ENCODE data around the gene SLX1A. TPM values are rescaled to one million over a fixed set of nuclear protein-coding genes. Genes with fewer than 3 reads are reported as not detected.
A peak's percentile ranks its signal among the peaks of the same experiment; 100 is the strongest.
"Not testable (repeated sequence)": the region's sequence is repeated elsewhere in the genome, so short reads cannot be mapped to it uniquely, and the experiment has no call there.

The SLX1A gene
- total and polyA plus RNA-seq, 7 experiments from 2014 or later, result 36.4 to 84.5 (median 43.4) TPM

DNA sequence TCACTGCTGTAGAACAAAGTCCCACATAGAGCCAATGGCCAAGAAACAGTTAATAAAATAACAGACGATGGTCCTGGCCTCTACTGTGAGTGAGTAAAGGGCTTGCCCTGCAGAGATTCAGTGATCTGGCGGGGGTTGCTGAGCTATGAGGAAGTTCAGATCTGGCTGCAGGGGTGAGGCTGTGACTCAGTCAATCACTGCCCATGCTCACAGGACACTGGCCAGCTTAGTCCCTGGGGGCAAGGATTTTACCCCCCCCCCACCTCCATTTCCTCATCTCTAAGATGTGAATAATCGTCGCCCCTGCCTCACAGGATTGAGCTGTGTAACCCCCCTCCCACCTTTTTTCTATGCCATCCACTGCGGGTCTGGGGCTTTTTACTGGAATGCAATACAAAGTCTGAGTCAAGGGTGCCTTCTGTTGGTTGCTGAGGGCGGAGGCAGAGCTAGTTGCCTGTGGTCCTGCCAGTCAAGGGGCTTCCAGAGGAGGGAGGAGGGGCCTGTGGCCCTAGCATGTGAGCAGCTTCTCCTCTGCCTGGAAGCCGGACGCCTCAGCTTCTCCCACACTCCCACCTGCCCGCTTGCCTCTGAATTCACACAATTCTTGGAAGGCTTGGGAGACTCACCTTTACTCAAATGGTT lies 13.5 kb downstream of the SLX1A start:
- DNase-seq, result peak in 1 of 9 donors; percentile 7

DNA sequence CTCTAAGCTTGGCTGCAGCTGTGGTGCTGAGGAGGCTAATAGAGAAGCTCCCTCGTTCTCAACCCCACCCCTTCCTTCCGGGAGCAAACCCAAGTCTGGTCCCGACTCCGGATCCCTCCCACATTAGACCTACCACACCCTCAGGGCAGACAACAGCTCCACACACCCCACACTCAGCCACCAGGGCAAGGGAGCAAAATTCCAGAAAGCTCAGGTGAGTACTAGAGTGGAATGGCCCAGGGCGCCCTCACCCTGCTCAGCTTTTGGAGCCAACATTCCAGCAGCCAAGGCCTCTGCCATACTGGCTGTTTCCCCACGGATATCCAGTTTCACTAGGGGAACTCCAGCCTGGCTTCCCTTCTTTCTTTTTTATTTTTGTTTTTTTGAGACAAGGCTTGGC lies 15.4 kb downstream of the SLX1A start:
- ATAC-seq; CTCF ChIA-PET; H3K4me1 Mint-ChIP-seq; H3K36me3 ChIP-seq (ENCODE audit: control insufficient read depth in 2 of 3, insufficient read depth in 3 of 3, low read length in 3 of 3); H3K4me1 ChIP-seq (ENCODE audit: control insufficient read depth in 2 of 2, insufficient read depth in 2 of 2, low read length in 2 of 2); H3K4me3 ChIP-seq (ENCODE audit: low read length); H3K36me3 Mint-ChIP-seq; H3K9me3 Mint-ChIP-seq; H3K27me3 Mint-ChIP-seq; intact Hi-C loops (cut with micrococcal nuclease); H3K27ac ChIP-seq (ENCODE audit: low read depth, low read length); H3K27me3 ChIP-seq (ENCODE audit: control insufficient read depth in 2 of 2, insufficient read depth in 2 of 2, low read length in 2 of 2); H3K9me3 ChIP-seq (ENCODE audit: control insufficient read depth in 2 of 3, low read length in 3 of 3); POLR2A ChIA-PET: not testable (repeated sequence)
- Mint-ChIP-seq H3K27ac (peak overlapping the region in 1 of 9 donors; percentile 48), H3K4me3 (peak overlapping the region in 1 of 10 donors; percentile 39)
- peak in 3 of 9 donors; percentile 3 to 19 (median 9) for DNase-seq

More for the DNA sequence above, 13.5 kb downstream of the SLX1A start:
- H3K9me3 ChIP-seq (ENCODE audit: control insufficient read depth in 2 of 3, low read length in 3 of 3); intact Hi-C loops (cut with micrococcal nuclease); H3K27ac Mint-ChIP-seq; H3K36me3 Mint-ChIP-seq; POLR2A ChIA-PET; H3K4me1 ChIP-seq (ENCODE audit: control insufficient read depth in 2 of 2, insufficient read depth in 2 of 2, low read length in 2 of 2); H3K36me3 ChIP-seq (ENCODE audit: control insufficient read depth in 2 of 3, insufficient read depth in 3 of 3, low read length in 3 of 3); CTCF ChIA-PET; H3K27me3 Mint-ChIP-seq; H3K27ac ChIP-seq (ENCODE audit: low read depth, low read length); H3K9me3 Mint-ChIP-seq; H3K4me3 ChIP-seq (ENCODE audit: low read length); H3K27me3 ChIP-seq (ENCODE audit: control insufficient read depth in 2 of 2, insufficient read depth in 2 of 2, low read length in 2 of 2); H3K4me1 Mint-ChIP-seq: not testable (repeated sequence)
- peak; percentile 74 for ATAC-seq
- H3K4me3 Mint-ChIP-seq, result peak overlapping the region in 4 of 10 donors; percentile 20 to 51 (median 34)

DNA sequence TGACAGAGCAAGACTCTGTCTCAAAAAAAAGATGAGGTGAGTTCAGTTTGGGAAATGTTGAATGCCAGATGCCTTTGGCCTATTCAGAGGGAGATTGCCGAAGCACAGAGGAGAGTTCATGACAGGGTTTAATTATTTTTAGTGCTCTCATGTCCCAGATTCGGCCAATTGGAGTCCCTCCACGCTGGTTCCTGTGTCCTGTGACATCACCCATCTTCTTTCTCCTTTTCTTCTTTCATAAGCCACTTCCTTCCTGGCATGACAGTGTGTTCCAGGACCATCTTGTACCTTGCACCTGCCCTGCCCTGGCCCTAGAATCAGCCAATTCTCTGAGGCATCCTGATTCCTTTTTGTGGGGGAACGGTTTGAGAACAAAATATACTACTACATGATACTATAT lies 17.7 kb downstream of the SLX1A start:
- POLR2A ChIA-PET; H3K27me3 Mint-ChIP-seq; H3K27me3 ChIP-seq (ENCODE audit: control insufficient read depth in 2 of 2, insufficient read depth in 2 of 2, low read length in 2 of 2); H3K9me3 ChIP-seq (ENCODE audit: control insufficient read depth in 2 of 3, low read length in 3 of 3); H3K36me3 Mint-ChIP-seq; intact Hi-C loops (cut with micrococcal nuclease); H3K36me3 ChIP-seq (ENCODE audit: control insufficient read depth in 2 of 3, insufficient read depth in 3 of 3, low read length in 3 of 3); DNase-seq; H3K4me1 Mint-ChIP-seq; H3K27ac Mint-ChIP-seq; H3K4me1 ChIP-seq (ENCODE audit: control insufficient read depth in 2 of 2, insufficient read depth in 2 of 2, low read length in 2 of 2); H3K4me3 ChIP-seq (ENCODE audit: low read length); H3K27ac ChIP-seq (ENCODE audit: low read depth, low read length); CTCF ChIA-PET; H3K9me3 Mint-ChIP-seq; H3K4me3 Mint-ChIP-seq: not testable (repeated sequence)
- peak; percentile 60 for ATAC-seq

DNA sequence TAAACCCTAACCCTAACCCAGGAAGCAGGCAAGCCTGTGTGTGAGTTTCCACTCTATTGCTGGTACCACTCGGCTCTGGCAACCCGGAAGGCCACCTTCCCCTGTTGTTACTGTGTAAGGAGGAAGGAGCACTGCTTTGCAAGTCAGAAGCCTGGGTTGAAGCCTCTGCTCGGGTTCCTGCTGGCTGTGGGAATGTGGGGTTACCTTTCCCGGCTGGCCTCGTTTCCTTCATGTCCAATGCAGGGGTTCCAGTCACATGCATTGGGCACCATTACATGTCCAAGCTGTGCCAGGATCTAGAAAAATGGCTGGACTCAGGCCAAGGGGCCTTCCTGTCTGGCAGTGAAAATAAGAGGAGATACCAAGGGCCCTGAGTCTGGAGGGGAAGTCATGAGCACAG lies 23.4 kb downstream of the SLX1A start:
- H3K4me3 Mint-ChIP-seq; H3K27me3 Mint-ChIP-seq; H3K27ac Mint-ChIP-seq; H3K4me3 ChIP-seq (ENCODE audit: low read length); H3K4me1 ChIP-seq (ENCODE audit: control insufficient read depth in 2 of 2, insufficient read depth in 2 of 2, low read length in 2 of 2); H3K36me3 Mint-ChIP-seq; POLR2A ChIA-PET; H3K4me1 Mint-ChIP-seq; H3K9me3 ChIP-seq (ENCODE audit: control insufficient read depth in 2 of 3, low read length in 3 of 3); intact Hi-C loops (cut with micrococcal nuclease); H3K27ac ChIP-seq (ENCODE audit: low read depth, low read length); H3K36me3 ChIP-seq (ENCODE audit: control insufficient read depth in 2 of 3, insufficient read depth in 3 of 3, low read length in 3 of 3); DNase-seq; ATAC-seq; H3K27me3 ChIP-seq (ENCODE audit: control insufficient read depth in 2 of 2, insufficient read depth in 2 of 2, low read length in 2 of 2); CTCF ChIA-PET; H3K9me3 Mint-ChIP-seq: not testable (repeated sequence)

Other genes starting within 250 kb of the SLX1A start
- gene TMEM219, start 231.8 kb upstream of the SLX1A start, total RNA-seq, result 10 to 100 TPM; 64.3 to 89.7 (median 74.0) TPM
- 100 to 1,000 TPM; 205 to 212 TPM for gene TMEM219, start 231.8 kb upstream of the SLX1A start, polyA plus RNA-seq
- 10 to 100 TPM; 19.4 to 48.5 (median 42.9) TPM for gene TAOK2, start 220.0 kb upstream of the SLX1A start, total RNA-seq
- 1 to 10 TPM; 2.9 to 8.1 TPM for gene TAOK2, start 220.0 kb upstream of the SLX1A start, polyA plus RNA-seq
- gene HIRIP3, start 198.3 kb upstream of the SLX1A start, total RNA-seq, result 10 to 100 TPM; 14.4 to 37.6 (median 17.2) TPM
- gene HIRIP3, start 198.3 kb upstream of the SLX1A start, polyA plus RNA-seq, result 10 to 100 TPM; 22.6 to 32.9 TPM
- 100 to 1,000 TPM in 2 of 5 experiments, 10 to 100 TPM in 3; 71.7 to 141 (median 95.8) TPM for gene INO80E, start 197.6 kb upstream of the SLX1A start, total RNA-seq
- 1 to 10 TPM; 4.3 to 9.3 TPM for gene INO80E, start 197.6 kb upstream of the SLX1A start, polyA plus RNA-seq
- gene DOC2A, start 182.8 kb upstream of the SLX1A start, total RNA-seq, result under 1 TPM in 2 of 5 experiments, not detected in 3; 0.46 to 0.54 TPM
- under 1 TPM in 1 of 2 donors, not detected in 1; 0.18 TPM for gene DOC2A, start 182.8 kb upstream of the SLX1A start, polyA plus RNA-seq
- gene C16orf92, start 170.7 kb upstream of the SLX1A start, total RNA-seq, result not detected
- gene C16orf92, start 170.7 kb upstream of the SLX1A start, polyA plus RNA-seq, result not detected
- gene TLCD3B, start 162.6 kb upstream of the SLX1A start, total RNA-seq, result 1 to 10 TPM in 2 of 5 experiments, not detected in 3; 1.2 to 2.3 TPM
- not detected for gene TLCD3B, start 162.6 kb upstream of the SLX1A start, polyA plus RNA-seq
- 1,000 to 10,000 TPM in 1 of 5 experiments, 100 to 1,000 TPM in 4; 356 to 1,619 (median 584) TPM for gene ALDOA, start 128.1 kb upstream of the SLX1A start, total RNA-seq
- 1,000 to 10,000 TPM in 1 of 2 donors, 100 to 1,000 TPM in 1; 955 to 1,316 TPM for gene ALDOA, start 128.1 kb upstream of the SLX1A start, polyA plus RNA-seq
- gene PPP4C, start 117.9 kb upstream of the SLX1A start, total RNA-seq, result 100 to 1,000 TPM in 2 of 5 experiments, 10 to 100 TPM in 3; 68.4 to 143 (median 86.0) TPM
- 100 to 1,000 TPM; 176 TPM for gene PPP4C, start 117.9 kb upstream of the SLX1A start, polyA plus RNA-seq
- gene TBX6, start 102.0 kb upstream of the SLX1A start, total RNA-seq, result 1 to 10 TPM; 1.5 to 3.3 (median 1.6) TPM
- under 1 TPM in 1 of 2 donors, not detected in 1; 0.38 TPM for gene TBX6, start 102.0 kb upstream of the SLX1A start, polyA plus RNA-seq
- gene YPEL3, start 97.7 kb upstream of the SLX1A start, total RNA-seq, result 100 to 1,000 TPM in 3 of 5 experiments, 10 to 100 TPM in 2; 50.5 to 260 (median 130) TPM
- 100 to 1,000 TPM; 242 to 308 TPM for gene YPEL3, start 97.7 kb upstream of the SLX1A start, polyA plus RNA-seq
- 10 to 100 TPM in 4 of 5 experiments, 1 to 10 TPM in 1; 7.9 to 39.3 (median 12.3) TPM for gene GDPD3, start 80.3 kb upstream of the SLX1A start, total RNA-seq
- not detected for gene GDPD3, start 80.3 kb upstream of the SLX1A start, polyA plus RNA-seq
- 10 to 100 TPM; 50.5 to 82.2 (median 64.3) TPM for gene MAPK3, start 70.7 kb upstream of the SLX1A start, total RNA-seq
- 1 to 10 TPM; 7.5 to 8.3 TPM for gene MAPK3, start 70.7 kb upstream of the SLX1A start, polyA plus RNA-seq
- gene CORO1A, start 10.3 kb upstream of the SLX1A start, total RNA-seq, result 1,000 to 10,000 TPM in 1 of 5 experiments, 100 to 1,000 TPM in 4; 609 to 1,666 (median 826) TPM
- gene CORO1A, start 10.3 kb upstream of the SLX1A start, polyA plus RNA-seq, result 1,000 to 10,000 TPM; 1,289 to 1,601 TPM
- gene BOLA2B, start 209 bp upstream of the SLX1A start, total RNA-seq, result 100 to 1,000 TPM in 1 of 5 experiments, 10 to 100 TPM in 4; 51.3 to 173 (median 69.8) TPM
- gene BOLA2B, start 209 bp upstream of the SLX1A start, polyA plus RNA-seq, result 100 to 1,000 TPM; 168 to 205 TPM
- gene SULT1A3, start 5.4 kb downstream of the SLX1A start, total RNA-seq, result 10 to 100 TPM; 25.3 to 34.8 (median 32.8) TPM
- gene SULT1A3, start 5.4 kb downstream of the SLX1A start, polyA plus RNA-seq, result 1 to 10 TPM in 1 of 2 donors, under 1 TPM in 1; 0.51 to 1.1 TPM
- gene NPIPB13, start 54.6 kb downstream of the SLX1A start, total RNA-seq, result 10 to 100 TPM; 13.3 to 33.3 (median 14.4) TPM
- 1 to 10 TPM in 1 of 2 donors, under 1 TPM in 1; 0.85 to 2.6 TPM for gene NPIPB13, start 54.6 kb downstream of the SLX1A start, polyA plus RNA-seq
- 10 to 100 TPM; 37.5 to 77.0 (median 64.6) TPM for gene CD2BP2, start 161.4 kb downstream of the SLX1A start, total RNA-seq
- 10 to 100 TPM; 18.7 to 24.4 TPM for gene CD2BP2, start 161.4 kb downstream of the SLX1A start, polyA plus RNA-seq
- 10 to 100 TPM; 23.2 to 70.0 (median 45.2) TPM for gene TBC1D10B, start 176.6 kb downstream of the SLX1A start, total RNA-seq
- gene TBC1D10B, start 176.6 kb downstream of the SLX1A start, polyA plus RNA-seq, result 10 to 100 TPM in 1 of 2 donors, 1 to 10 TPM in 1; 7.6 to 13.6 TPM
- gene MYL11, start 180.9 kb downstream of the SLX1A start, total RNA-seq, result 1 to 10 TPM in 2 of 5 experiments, under 1 TPM in 1, not detected in 2; 0.87 to 2.0 (median 1.6) TPM
- not detected for gene MYL11, start 180.9 kb downstream of the SLX1A start, polyA plus RNA-seq
- gene SEPTIN1, start 188.7 kb downstream of the SLX1A start, total RNA-seq, result 100 to 1,000 TPM; 176 to 355 (median 183) TPM
- gene SEPTIN1, start 188.7 kb downstream of the SLX1A start, polyA plus RNA-seq, result 100 to 1,000 TPM; 221 to 257 TPM
- gene ZNF48, start 201.5 kb downstream of the SLX1A start, total RNA-seq, result 10 to 100 TPM in 3 of 5 experiments, 1 to 10 TPM in 2; 6.0 to 16.0 (median 15.6) TPM
- 10 to 100 TPM in 1 of 2 donors, 1 to 10 TPM in 1; 6.0 to 10.9 TPM for gene ZNF48, start 201.5 kb downstream of the SLX1A start, polyA plus RNA-seq
- gene ZNF771, start 213.7 kb downstream of the SLX1A start, total RNA-seq, result 1 to 10 TPM; 1.2 to 9.0 (median 4.5) TPM
- gene ZNF771, start 213.7 kb downstream of the SLX1A start, polyA plus RNA-seq, result 1 to 10 TPM; 3.1 to 9.4 TPM
- 10 to 100 TPM; 11.6 to 74.1 (median 13.8) TPM for gene DCTPP1, start 236.2 kb downstream of the SLX1A start, total RNA-seq
- 10 to 100 TPM; 75.0 to 81.1 TPM for gene DCTPP1, start 236.2 kb downstream of the SLX1A start, polyA plus RNA-seq